PC-9 (cell line): ENCODE measurements around the gene GSTT2B. TPM values are rescaled to one million over a fixed set of nuclear protein-coding genes. Genes with fewer than 3 reads are reported as not detected.
"Not testable (repeated sequence)": the region's sequence is repeated elsewhere in the genome, so short reads cannot be mapped to it uniquely, and the experiment has no call there.

Experiments
- BruUV-seq: library from RNA; stranded (reverse); fragments of 400-500 nt; replicated peaks from 2 replicates; lab custom pipeline; 2021; lab: Mats Ljungman, UMichigan
- CTCF ChIA-PET: fragments of 300-600 bp; sonication (Branson Sonifier 250); formaldehyde crosslinking; loops from one replicate; lab custom pipeline; 2022; ENCODE audit warnings: antibody characterized with exemption; lab: Charles Lee
- POLR2A ChIA-PET: fragments of 300-600 bp; sonication (Branson Sonifier 250); formaldehyde crosslinking; loops from one replicate; lab custom pipeline; 2022; ENCODE audit warnings: antibody characterized with exemption; ENCODE audit not compliant: unreplicated experiment; lab: Charles Lee
- DNase-seq, 2 experiments: peaks; one replicate each; pipeline versions ENCODE4 v3.0.0 to v3.0.0-alpha.2; 2015 to 2022; ENCODE audit warnings: mixed read lengths in 1 of 2
- H2AFZ ChIP-seq: fragments of 200-600 bp; sonication (generic); 2 replicates; pipeline ENCODE4 v1.8.1; 2017; ENCODE audit warnings: antibody characterized with exemption
- H3F3A ChIP-seq: fragments of 200-600 bp; sonication (generic); 2 replicates; pipeline ENCODE4 v1.8.1; 2017; ENCODE audit warnings: antibody characterized with exemption, mild to moderate bottlenecking, low read depth; ENCODE audit not compliant: insufficient read depth
- H3K27ac ChIP-seq: fragments of 200-600 bp; sonication (generic); 2 replicates; pipeline ENCODE4 v1.6.1; 2016; ENCODE audit warnings: mixed run types
- H3K27me3 ChIP-seq: fragments of 200-600 bp; sonication (generic); 2 replicates; pipeline ENCODE4 v1.6.1; 2016; ENCODE audit warnings: low read depth, mixed run types; ENCODE audit not compliant: insufficient read depth
- H3K36me3 ChIP-seq: fragments of 200-600 bp; sonication (generic); 2 replicates; pipeline ENCODE4 v1.6.1; 2016; ENCODE audit warnings: low read depth, mixed run types
- H3K4me1 ChIP-seq: fragments of 200-600 bp; sonication (generic); replicated peaks from 2 replicates; pipeline ENCODE4 v1.6.1; 2016; ENCODE audit warnings: mixed run types; ENCODE audit not compliant: insufficient read depth
- H3K4me2 ChIP-seq: fragments of 200-600 bp; sonication (generic); 2 replicates; pipeline ENCODE4 v1.6.1; 2017; ENCODE audit warnings: mixed run types
- H3K4me3 ChIP-seq: fragments of 200-600 bp; sonication (generic); 2 replicates; pipeline ENCODE4 v1.6.1; 2016; ENCODE audit warnings: mixed run types
- H3K79me2 ChIP-seq: fragments of 200-600 bp; sonication (generic); 2 replicates; pipeline ENCODE4 v1.6.1; 2017; ENCODE audit warnings: low read depth, mixed run types
- H3K9me2 ChIP-seq: fragments of 200-600 bp; sonication (generic); 2 replicates; pipeline ENCODE4 v1.8.1; 2017; ENCODE audit warnings: mild to moderate bottlenecking; ENCODE audit not compliant: insufficient read depth
- H3K9me3 ChIP-seq: fragments of 200-600 bp; sonication (generic); 2 replicates; pipeline ENCODE4 v1.8.1; 2016; ENCODE audit warnings: low read depth; ENCODE audit not compliant: insufficient read depth
- H4K20me1 ChIP-seq: fragments of 200-600 bp; sonication (generic); 2 replicates; pipeline ENCODE4 v1.8.1; 2017; ENCODE audit not compliant: insufficient read depth
- CTCF ChIP-seq: fragments of 200-600 bp; sonication (generic); conservative IDR thresholded peaks from 2 replicates; pipeline ENCODE4 v1.6.1; 2017; ENCODE audit warnings: mixed run types, antibody characterized with exemption, mild to moderate bottlenecking, moderate library complexity
- EZH2 ChIP-seq: fragments of 200-600 bp; sonication (generic); IDR thresholded peaks from 2 replicates; pipeline ENCODE4 v1.8.0; 2017; ENCODE audit warnings: antibody characterized with exemption, low read depth
- intact Hi-C: fragments of 100-400 bp; cut with micrococcal nuclease; formaldehyde crosslinking; loops from one replicate; pipeline ENCODE4 v1.10.0; 2022; ENCODE audit not compliant: unreplicated experiment
- total RNA-seq: library from RNA; stranded (reverse); gene quantifications from 2 replicates; pipeline ENCODE4 v1.2.3, GENCODE V29; 2021

GSTT2B gene
- total RNA-seq, 1 experiment from 2014 or later, result not detected

GRCh38 chr22:23925020-23925606 is 35.9 kb downstream of the GSTT2B start:
- Histone ChIP-seq H3K27ac (no peak overlapping the region), H2AFZ (no peak overlapping the region), H3F3A (peaks cover 28% of the 10 kb centered on the region; the same call in 1 of the 2 replicates), H4K20me1 (0 out of 2 replicates have a peak, but pooled peaks cover 6% of the 10 kb centered on the region), H3K4me2 (no peak overlapping the region), H3K9me3 (peaks cover 17% of the 10 kb centered on the region), H3K9me2 (no peaks in the 10 kb centered on the region), H3K4me3 (no peak overlapping the region), H3K79me2 (no peaks in the 10 kb centered on the region), H3K36me3 (peaks cover 22% of the 10 kb centered on the region), H3K4me1 (peaks cover 13% of the 10 kb centered on the region; the same call in 1 of the 2 replicates), H3K27me3 (no peaks in the 10 kb centered on the region)
- TF ChIP-seq CTCF (no peak), EZH2 (no peak)
- CTCF ChIA-PET, result no interaction called here
- BruUV-seq, result no TSS peak
- intact Hi-C loops, result no loop called here
- no peak for DNase-seq
- POLR2A ChIA-PET, result no interaction called here

- Histone ChIP-seq H3K4me2 (no peak overlapping the region), H3K79me2 (no peaks in the 10 kb centered on the region), H3K4me3 (no peak overlapping the region), H3K27me3 (no peaks in the 10 kb centered on the region), H2AFZ (no peak overlapping the region), H3K4me1 (peaks cover 13% of the 10 kb centered on the region; the same call in 1 of the 2 replicates), H3K9me3 (peaks cover 17% of the 10 kb centered on the region), H3K27ac (no peak overlapping the region), H3F3A (peaks cover 28% of the 10 kb centered on the region; the same call in 1 of the 2 replicates), H3K9me2 (no peaks in the 10 kb centered on the region), H3K36me3 (peaks cover 22% of the 10 kb centered on the region), H4K20me1 (no peaks in the 10 kb centered on the region)
- TF ChIP-seq EZH2 (no peak), CTCF (no peak)
- POLR2A ChIA-PET, result no interaction called here
- no peak for DNase-seq
- intact Hi-C loops, result no loop called here
- no TSS peak for BruUV-seq
- CTCF ChIA-PET, result no interaction called here
Measured at GRCh38 chr22:23922921-23923320, 38.1 kb downstream of the GSTT2B start.

GRCh38 chr22:23921586-23922201 is 39.3 kb downstream of the GSTT2B start:
- H3K79me2 ChIP-seq, H3K4me2 ChIP-seq, H4K20me1 ChIP-seq, H3K4me3 ChIP-seq, BruUV-seq, H3K9me2 ChIP-seq, H2AFZ ChIP-seq, intact Hi-C loops, POLR2A ChIA-PET, H3K27me3 ChIP-seq, H3K27ac ChIP-seq: not testable (repeated sequence)
- H3K36me3 ChIP-seq, result peaks cover 22% of the 10 kb centered on the region
- DNase-seq, result peak; percentile 27 to 74
- CTCF ChIA-PET, result interaction anchor here (0.6 kb wide), 1 partner anchor 196 kb away, joined by 4 read pairs; no protein-coding TSS in a partner anchor
- H3K4me1 ChIP-seq, result peaks cover 13% of the 10 kb centered on the region; the same call in 1 of the 2 replicates
- H3K9me3 ChIP-seq, result peaks cover 17% of the 10 kb centered on the region
- H3F3A ChIP-seq, result peaks cover 33% of the 10 kb centered on the region; the same call in 1 of the 2 replicates

GRCh38 chr22:23920267-23920611 is 40.8 kb downstream of the GSTT2B start:
- H3K79me2 ChIP-seq, H3K4me2 ChIP-seq, H3K27ac ChIP-seq, DNase-seq, POLR2A ChIA-PET, H3K4me3 ChIP-seq, H2AFZ ChIP-seq, intact Hi-C loops, CTCF ChIA-PET, BruUV-seq, H3K9me2 ChIP-seq, H3K9me3 ChIP-seq, H4K20me1 ChIP-seq, H3K27me3 ChIP-seq: not testable (repeated sequence)
- Histone ChIP-seq H3F3A (peaks cover 36% of the 10 kb centered on the region), H3K4me1 (peaks cover 13% of the 10 kb centered on the region; the same call in 1 of the 2 replicates), H3K36me3 (peaks cover 13% of the 10 kb centered on the region)
